GM10847 (cell line): ENCODE results near the gene CEP152.

Source experiments
- POLR2A ChIP-seq: IDR thresholded peaks from 2 replicates; pipeline ENCODE4 v1.6.1; 2011; ENCODE audit not compliant: insufficient read length; ENCODE audit errors: extremely low read depth

Gene CEP152

DNA sequence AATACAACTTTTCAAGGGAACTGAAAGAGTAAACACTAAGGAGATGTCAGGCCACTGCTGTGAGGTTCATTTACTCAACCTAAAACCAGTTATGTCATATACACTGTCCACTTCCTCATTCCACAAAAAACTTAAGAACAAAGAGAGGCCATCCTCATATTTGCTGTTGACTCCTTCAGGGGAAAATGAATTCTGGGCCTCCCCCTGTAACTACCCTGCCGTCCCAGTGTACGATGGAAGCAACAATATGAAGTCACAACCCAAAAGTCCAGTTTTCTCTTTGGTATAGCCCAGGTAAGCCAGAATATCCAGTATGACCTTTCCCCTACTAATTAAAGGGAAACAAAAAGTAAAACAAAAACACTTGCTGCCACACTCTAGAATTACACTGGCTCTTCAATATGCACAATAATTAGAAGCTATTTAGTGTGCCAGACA lies 16.2 kb downstream of the CEP152 start:
- TF ChIP-seq POLR2A, result no peak

DNA sequence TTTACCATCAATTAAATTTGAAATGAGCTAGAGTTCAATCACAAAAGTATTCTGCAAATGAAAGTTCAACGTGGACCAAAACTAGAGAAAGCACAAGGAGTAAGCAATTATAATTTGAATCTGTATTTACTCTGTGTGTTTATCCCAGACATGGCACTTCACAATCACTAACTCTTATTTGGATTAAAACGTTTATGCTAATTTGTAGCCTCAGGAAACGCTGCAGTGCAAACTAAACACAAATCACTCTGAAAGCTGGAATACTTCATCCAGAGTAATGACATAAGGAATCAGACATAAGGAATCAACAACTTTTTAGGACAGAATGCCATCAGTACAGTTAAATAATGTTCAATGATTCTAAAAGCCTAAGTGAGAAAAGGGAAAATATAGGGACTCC lies 18.5 kb downstream of the CEP152 start:
- TF ChIP-seq POLR2A, result no peak

DNA sequence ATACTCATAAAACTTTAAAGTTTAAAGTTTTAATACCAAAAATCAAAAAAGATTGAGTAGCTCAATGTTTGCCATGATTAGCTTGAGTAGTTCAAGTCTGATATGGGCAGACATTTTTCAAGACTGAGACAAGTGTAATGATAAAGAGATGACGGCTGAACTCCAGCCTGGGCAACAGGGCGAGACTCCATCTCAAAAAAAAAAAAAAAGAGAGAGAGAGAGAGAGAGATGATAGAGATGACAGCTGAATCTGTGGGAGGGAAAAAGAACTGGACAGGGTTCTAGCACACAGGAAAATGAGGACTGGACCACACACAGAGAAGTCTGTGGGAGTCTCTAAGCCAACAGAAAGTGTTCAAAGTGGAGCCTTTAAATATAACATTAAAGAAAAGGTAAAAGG lies 25.2 kb downstream of the CEP152 start:
- TF ChIP-seq POLR2A, result no peak

DNA sequence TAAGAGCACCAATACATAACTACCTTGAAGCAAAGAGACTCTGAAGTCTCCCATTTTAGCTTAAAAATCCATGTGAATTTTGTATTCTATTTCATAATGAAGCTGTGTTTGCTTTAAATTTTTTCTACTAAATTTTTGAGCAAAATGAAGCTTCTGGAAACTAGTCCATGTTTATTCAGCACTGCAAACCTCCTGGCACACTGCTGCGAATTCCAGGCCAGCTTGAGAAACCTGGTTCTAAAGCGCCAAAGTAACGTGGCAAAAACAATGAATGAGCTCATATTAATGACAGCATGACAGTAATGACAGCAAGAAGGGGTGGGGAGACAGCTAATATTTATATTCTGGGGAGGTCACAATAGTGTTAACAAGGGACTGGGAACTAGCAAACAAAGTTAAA lies 25.7 kb downstream of the CEP152 start:
- TF ChIP-seq POLR2A, result no peak

DNA sequence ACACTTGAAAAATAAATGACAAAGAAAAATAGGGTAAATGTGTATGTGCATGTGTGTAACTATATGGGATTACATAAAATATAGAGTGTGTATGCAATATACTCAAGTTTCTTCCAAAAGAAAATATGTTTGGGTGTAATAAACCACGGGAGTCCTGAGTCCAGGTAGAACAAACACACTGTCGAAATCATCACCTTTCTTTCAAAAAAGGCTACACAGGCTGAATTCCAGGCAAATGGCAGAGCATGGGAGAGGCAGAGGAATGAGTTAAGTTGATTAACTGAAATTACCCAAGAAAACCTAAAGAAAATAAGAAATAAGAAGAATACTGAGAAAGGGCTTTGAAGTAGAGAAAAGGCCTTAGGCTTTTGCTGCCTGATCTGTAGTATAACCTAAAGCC lies 26.1 kb downstream of the CEP152 start:
- TF ChIP-seq POLR2A, result no peak

DNA sequence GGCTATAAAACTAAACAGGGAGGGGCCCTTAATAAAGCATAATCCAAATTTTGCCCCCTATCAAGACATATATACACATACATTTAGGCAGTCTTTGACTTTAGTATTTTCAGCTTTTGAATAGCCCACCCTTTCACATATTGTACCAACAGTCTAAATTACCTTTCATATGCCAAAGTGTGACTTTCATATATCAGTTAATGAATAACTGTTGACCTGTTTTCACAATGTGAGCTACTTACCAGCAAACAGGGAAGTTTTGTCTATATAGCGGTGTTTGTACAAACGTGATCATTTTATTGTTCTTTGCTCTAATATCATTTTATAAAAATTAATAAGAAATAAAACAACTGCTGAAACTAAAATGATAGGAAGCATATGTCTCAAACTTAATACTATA lies 28.0 kb downstream of the CEP152 start:
- no peak for TF ChIP-seq POLR2A

DNA sequence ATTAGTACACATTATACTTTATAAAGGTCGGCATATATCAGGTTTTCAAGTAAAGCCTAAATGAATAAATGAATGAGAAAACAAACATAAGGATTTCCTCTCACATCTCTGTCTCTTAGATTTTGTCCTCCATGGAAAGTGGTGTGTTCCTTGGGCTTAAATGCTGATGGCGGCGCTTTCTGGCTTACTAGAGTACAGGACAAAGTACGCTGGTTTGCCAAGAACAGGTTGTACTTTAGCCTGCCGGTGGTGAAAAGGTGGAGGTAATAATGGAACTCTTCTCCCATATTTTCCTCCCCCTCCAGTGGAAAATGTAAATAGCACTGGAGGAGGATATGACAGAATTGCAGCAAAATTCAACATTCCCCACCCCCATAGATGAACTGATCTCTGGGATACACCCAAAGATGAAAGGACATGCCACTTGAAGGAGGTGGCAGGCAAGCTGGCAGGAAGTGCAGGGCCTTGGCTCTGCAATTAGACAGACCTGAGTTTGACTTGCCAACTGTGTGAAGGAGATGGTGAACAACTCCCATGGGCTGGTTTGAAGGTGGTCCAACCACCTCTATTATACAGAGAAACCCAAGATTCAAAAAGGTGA lies 29.3 kb downstream of the CEP152 start:
- TF ChIP-seq POLR2A, result no peak

DNA sequence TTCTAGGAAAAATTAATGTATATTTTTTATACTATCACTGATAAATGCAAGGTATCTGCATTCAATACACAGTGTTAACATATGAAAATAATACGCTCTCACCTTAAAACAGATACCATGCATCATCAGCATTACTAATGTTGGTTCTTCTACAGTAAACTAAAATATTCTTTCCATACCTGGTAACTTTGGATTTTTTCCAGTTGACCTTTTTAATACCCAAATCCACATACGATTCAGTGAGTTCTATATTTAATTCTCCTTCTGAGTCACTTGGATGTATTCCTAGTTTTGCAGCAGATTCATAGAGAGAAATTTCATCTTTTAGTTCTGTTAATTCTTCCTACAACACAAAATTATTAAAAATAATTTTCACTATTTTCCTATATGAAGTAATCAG lies 29.9 kb downstream of the CEP152 start:
- no peak for TF ChIP-seq POLR2A

DNA sequence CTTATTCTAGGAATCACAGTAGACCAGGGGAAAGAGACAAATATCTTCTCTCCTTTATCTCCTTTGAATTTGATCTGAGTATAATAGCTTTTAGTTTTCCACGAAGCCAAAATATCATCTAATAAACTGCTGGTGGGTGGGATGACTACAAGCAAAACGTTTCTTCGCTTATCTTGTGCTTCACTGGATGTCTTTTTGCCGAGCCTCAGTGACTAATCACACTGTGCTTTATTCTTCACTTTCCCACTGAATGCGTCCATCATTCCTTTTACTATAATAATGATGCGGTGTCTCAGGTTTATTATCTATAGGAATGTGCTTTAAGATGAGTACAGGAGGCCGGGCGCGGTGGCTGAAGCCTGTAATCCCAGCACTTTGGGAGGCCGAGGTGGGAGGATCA lies 32.5 kb downstream of the CEP152 start:
- TF ChIP-seq POLR2A, result no peak

DNA sequence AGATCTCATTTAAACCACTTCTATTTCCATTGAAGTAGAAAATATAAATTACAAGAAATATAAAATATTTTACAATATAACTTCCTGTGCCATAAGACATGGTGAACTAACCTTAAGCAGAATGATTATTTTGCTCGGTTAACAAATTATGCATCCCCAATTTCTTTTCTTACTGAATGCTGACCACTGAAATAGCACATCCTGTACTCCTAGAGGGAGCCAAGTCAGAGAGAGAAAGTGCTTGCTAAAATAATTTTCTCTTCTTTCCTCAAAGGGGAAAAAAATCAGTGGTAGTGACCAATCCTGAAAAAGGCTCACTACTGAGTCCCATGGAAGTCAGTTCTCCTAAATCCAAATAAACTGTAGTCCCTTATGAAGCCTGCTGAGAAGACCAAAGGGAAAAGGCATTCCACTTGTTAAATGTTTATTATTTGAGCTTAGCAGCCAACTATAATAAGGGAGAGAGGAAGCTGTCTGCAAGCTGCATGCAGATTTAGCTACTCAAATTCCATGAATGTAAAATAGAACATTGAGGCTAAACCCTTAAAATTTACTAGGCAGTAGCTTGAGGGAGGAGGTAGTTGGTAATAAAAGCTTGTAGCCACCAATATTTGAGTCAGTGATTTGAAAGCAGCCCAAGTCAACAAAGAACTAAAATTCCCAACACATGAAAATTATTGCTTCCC lies 33.1 kb downstream of the CEP152 start:
- no peak for TF ChIP-seq POLR2A

DNA sequence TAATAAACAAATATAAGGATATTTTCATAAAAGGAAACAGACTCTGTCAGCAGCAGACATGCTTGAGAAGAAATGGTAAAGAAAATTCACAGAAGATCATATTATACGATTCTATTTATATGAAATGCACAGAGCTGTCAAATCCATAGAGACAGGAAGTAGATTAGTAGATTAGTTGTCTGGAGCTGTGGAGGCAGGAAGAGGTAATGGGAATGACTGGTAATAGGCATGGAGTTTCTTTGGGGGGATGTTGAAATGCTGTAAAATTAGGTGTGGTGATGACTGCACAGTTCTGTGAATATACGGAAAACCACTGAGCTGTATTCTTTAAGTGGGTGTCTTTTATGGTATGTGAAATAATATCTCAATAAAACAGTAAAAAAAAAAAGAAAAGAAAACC lies 35.3 kb downstream of the CEP152 start:
- no peak for TF ChIP-seq POLR2A

DNA sequence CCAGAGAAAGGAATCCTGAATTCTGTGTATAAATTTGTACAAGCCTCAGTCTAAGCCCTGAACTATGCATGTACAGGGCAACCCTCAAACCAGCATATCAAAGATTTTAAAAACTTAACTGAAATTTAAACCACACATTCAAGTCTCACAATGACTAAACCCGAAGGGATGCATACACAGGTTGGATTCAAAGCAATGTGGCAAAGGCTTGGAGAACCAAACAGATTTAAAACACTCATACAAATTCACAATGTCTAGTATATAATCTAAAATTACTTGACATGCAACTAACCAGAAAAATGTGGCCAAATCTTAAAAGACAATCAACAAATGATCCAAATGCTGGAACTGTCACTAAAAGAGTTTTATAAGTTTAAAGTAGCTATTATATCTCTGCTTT lies 36.4 kb downstream of the CEP152 start:
- no peak for TF ChIP-seq POLR2A

DNA sequence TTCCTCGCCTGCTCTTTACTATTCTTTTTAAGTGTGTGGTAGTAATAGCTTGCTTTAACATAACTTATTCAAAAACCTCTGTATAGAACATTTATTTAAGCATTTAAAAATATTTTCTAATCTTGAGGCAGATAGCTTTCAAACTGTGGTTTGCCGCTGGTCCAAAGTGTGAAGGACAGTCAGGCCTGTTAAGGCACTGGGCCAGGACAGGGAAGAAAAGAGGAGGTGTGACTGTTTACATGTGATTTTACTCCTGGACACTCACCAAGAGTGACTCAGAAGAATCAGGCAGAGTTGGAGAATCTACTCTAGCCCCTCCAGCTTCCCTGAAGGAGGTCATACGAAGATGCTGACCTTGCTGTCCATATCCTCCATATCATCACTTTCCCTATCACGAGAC lies 44.7 kb downstream of the CEP152 start:
- TF ChIP-seq POLR2A, result no peak

DNA sequence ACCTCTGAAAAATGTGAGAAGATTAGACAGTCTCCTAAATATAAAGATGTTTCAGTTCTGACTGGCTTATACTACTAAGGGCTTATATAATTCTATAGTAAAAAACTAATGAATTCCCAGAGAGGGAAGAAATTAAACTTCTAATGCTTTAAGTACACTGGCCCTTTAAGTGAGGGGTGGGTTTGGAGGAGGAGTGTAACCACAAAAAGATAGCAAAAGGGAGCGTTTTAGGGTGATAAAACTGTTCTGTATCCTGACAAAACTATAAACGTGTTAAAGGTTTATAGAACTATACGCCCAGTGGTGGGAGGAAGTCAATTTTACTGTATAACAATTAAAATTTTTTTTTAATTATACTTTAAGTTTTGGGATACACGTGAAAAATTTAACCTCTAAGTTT lies 45.8 kb downstream of the CEP152 start:
- TF ChIP-seq POLR2A, result no peak

DNA sequence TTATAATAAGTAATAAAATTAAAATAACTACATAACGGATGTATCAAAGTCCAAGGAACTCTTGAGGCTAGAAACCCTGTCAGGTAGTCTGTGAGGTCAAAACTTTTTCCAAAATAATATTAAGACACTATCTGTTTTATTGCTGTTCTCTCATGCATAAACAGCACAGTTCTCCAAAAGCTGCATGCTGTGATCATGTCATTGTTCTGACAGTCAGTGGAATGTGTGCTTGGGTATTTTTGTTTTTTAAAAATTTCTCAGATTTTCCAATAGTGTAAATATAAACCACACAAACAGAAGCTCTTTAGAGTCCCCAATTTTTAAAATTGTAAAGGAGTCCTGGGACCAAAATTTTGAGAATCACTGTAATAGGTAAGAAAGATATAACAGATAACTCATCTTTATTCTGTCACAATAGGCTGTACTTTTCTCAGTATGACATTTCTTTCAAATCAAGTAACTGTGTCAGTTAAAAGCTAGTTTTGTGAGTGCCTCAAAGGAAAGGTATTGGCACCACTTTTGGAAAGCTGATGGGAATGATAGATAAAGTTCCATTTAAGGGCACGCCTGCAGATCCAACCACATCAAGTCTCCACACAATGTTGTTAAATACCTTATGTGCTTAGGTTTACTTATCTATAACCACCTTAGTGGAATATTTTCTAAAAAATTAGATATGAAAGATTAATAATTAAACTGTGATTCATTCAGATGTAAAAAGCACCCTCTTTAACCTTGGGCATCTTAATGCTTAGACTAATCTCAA lies 49.3 kb downstream of the CEP152 start:
- no peak for TF ChIP-seq POLR2A

DNA sequence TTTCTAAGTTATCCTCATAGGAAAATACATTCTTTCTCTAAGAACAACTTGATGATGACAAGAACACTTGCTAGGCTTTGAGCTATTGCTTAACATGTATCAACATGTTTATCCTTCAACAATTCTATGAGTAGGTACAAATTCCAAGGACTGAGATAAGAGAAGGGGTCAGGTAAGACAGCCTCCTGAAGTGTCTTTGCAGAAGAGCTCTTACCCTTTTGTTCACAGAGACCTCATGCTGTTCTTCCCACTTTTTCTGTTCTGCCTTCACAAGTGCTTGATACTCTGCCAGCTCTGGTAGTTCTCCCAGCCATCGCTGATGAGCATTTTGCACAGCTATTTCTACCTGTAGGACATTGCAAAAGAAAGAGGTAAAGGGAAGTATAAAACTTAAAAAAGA lies 50.9 kb downstream of the CEP152 start:
- TF ChIP-seq POLR2A, result no peak
